ENCODE data around the gene LASP1NB.

Gene LASP1NB

DNA sequence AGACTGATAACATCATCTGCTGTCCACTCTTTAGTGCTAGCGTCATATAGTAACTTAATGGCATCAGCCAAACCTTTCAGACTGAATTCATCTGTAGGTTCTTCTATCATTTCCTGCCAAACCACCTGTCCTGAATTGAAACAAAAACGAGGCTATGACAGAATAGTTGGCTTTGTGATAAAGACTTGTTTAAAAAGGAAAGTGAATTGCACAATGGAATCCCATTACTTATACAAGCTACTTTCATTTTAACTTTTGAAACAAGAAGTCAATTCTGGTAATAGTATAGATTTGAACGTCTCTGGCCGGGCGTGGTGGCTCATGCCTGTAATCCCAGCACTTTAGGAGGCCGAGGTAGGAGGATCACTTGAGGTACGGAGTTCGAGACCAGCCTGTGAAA lies 18.2 kb downstream of the LASP1NB start:
- Histone ChIP-seq H3K9ac (ENCODE audit: insufficient read depth, low read depth, low read length) (no peak overlapping the region), H4K20me1 (ENCODE audit: insufficient read depth, low read length) (no peaks in the 10 kb centered on the region), H3K27me3 (ENCODE audit: control insufficient read depth in 1 of 2, insufficient read depth in 2 of 2, low read length in 2 of 2) (no peaks in the 10 kb centered on the region), H3K79me2 (ENCODE audit: insufficient read depth, low read length) (no peaks in the 10 kb centered on the region), H3K4me1 (ENCODE audit: insufficient read depth, low read length) (0 out of 2 replicates have a peak, but pooled peaks cover 4% of the 10 kb centered on the region), H3K9me3 (ENCODE audit: low read length) (no peaks in the 10 kb centered on the region), H3K36me3 (replicated peaks in 1 of 2; ENCODE audit: control insufficient read depth in 1 of 2, insufficient read depth in 2 of 2, low read length in 2 of 2) (no peaks in the 10 kb centered on the region), H3K27ac (ENCODE audit: extremely low read length, insufficient read depth, low read length) (no peak overlapping the region), H3K4me2 (ENCODE audit: low read depth, low read length) (no peak overlapping the region; the same call in 1 of the 2 replicates), H3K4me3 (replicated peaks in 1 of 3; ENCODE audit: insufficient read depth in 1 of 3, low read depth in 2 of 3, low read length in 3 of 3) (no peak overlapping the region), H2AFZ (ENCODE audit: low read length) (no peak overlapping the region)
- ATAC-seq (no peak), DNase-seq (ENCODE audit: low spot score) (no peak), FAIRE-seq (no peak)
- ChIA-PET CTCF (ENCODE audit: low intra/inter-chr PET ratio, low total read pairs) (no interaction called here), POLR2A (no interaction called here)
- in situ Hi-C loops (cut with HindIII; ENCODE audit: extremely low pct_ligation_motif_present, low pct_unique_long_range_greater_than_20kb): no loop called here
- BruUV-seq (replicated peaks): no TSS peak
- intact Hi-C loops (cut with micrococcal nuclease; ENCODE audit: unreplicated experiment): no loop called here
- TF ChIP-seq ZNF674 (CRISPR knock-in tag; IDR thresholded peaks at IDR 0.05; ENCODE audit: low read depth): no peak
- TF ChIP-seq CEBPB (IDR thresholded peaks at IDR 0.05; ENCODE audit: borderline replicate concordance, low read depth, low read length): peak; percentile 45; the same call in 1 of the 2 replicates
- TF ChIP-seq ZNF296 (CRISPR knock-in tag; conservative IDR thresholded peaks at IDR 0.05): no peak
- TF ChIP-seq, protein P1, sequence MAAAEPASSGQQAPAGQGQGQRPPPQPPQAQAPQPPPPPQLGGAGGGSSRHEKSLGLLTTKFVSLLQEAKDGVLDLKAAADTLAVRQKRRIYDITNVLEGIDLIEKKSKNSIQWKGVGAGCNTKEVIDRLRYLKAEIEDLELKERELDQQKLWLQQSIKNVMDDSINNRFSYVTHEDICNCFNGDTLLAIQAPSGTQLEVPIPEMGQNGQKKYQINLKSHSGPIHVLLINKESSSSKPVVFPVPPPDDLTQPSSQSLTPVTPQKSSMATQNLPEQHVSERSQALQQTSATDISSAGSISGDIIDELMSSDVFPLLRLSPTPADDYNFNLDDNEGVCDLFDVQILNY (CRISPR knock-in tag; conservative IDR thresholded peaks at IDR 0.05): no peak
- TF ChIP-seq, protein P2, sequence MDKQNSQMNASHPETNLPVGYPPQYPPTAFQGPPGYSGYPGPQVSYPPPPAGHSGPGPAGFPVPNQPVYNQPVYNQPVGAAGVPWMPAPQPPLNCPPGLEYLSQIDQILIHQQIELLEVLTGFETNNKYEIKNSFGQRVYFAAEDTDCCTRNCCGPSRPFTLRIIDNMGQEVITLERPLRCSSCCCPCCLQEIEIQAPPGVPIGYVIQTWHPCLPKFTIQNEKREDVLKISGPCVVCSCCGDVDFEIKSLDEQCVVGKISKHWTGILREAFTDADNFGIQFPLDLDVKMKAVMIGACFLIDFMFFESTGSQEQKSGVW (CRISPR knock-in tag; IDR thresholded peaks at IDR 0.05; ENCODE audit: borderline replicate concordance): no peak
- 47% methylated on average over 8 of the region's 8 CpGs for WGBS (ENCODE audit: low lambda C conversion rate)

DNA sequence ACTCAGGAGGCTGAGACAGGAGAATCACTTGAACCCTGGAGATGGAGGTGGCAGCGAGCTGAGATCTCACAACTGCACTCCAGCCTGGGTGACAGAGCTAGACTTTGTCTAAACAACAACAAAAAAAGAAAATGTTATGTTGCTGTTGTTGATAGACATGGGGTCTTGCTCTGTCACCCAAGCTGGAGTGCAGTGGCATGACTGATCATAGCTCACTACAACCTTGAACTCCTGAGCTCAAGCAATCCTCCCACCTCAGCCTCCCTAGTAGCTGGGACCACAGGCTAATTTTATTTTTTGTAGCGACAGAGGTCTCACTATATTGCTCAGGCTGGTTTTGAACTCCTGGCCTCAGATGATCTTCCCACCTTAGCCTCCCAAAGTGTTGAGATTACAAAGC lies 21.8 kb downstream of the LASP1NB start:
- TF ChIP-seq, protein P3, sequence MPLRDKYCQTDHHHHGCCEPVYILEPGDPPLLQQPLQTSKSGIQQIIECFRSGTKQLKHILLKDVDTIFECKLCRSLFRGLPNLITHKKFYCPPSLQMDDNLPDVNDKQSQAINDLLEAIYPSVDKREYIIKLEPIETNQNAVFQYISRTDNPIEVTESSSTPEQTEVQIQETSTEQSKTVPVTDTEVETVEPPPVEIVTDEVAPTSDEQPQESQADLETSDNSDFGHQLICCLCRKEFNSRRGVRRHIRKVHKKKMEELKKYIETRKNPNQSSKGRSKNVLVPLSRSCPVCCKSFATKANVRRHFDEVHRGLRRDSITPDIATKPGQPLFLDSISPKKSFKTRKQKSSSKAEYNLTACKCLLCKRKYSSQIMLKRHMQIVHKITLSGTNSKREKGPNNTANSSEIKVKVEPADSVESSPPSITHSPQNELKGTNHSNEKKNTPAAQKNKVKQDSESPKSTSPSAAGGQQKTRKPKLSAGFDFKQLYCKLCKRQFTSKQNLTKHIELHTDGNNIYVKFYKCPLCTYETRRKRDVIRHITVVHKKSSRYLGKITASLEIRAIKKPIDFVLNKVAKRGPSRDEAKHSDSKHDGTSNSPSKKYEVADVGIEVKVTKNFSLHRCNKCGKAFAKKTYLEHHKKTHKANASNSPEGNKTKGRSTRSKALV (CRISPR knock-in tag; IDR thresholded peaks at IDR 0.05): no peak
- TF ChIP-seq ATAD3A (CRISPR knock-in tag; IDR thresholded peaks at IDR 0.05) (no peak), ZNF510 (CRISPR knock-in tag; IDR thresholded peaks at IDR 0.05; ENCODE audit: low read depth) (no peak), NPAS2 (CRISPR knock-in tag; IDR thresholded peaks at IDR 0.05; ENCODE audit: borderline replicate concordance) (no peak), ZNF235 (CRISPR knock-in tag; IDR thresholded peaks at IDR 0.05; ENCODE audit: borderline replicate concordance) (no peak), ARID2 (CRISPR knock-in tag; IDR thresholded peaks at IDR 0.05; ENCODE audit: borderline replicate concordance) (no peak), ASH2L (IDR thresholded peaks at IDR 0.05; ENCODE audit: insufficient read length, low read depth, low read length) (no peak)
- BruUV-seq (replicated peaks): no TSS peak
- ChIA-PET POLR2A (no interaction called here), CTCF (ENCODE audit: low intra/inter-chr PET ratio, low total read pairs) (no interaction called here)
- Histone ChIP-seq H3K4me2 (ENCODE audit: low read depth, low read length) (no peak overlapping the region), H3K79me2 (ENCODE audit: insufficient read depth, low read length) (no peaks in the 10 kb centered on the region), H3K27me3 (ENCODE audit: control insufficient read depth in 1 of 2, insufficient read depth in 2 of 2, low read length in 2 of 2) (no peaks in the 10 kb centered on the region), H3K27ac (ENCODE audit: extremely low read length, insufficient read depth, low read length) (no peak overlapping the region), H3K9ac (ENCODE audit: insufficient read depth, low read depth, low read length) (no peak overlapping the region), H2AFZ (ENCODE audit: low read length) (no peak overlapping the region), H4K20me1 (ENCODE audit: insufficient read depth, low read length) (no peaks in the 10 kb centered on the region), H3K4me1 (ENCODE audit: insufficient read depth, low read length) (0 out of 2 replicates have a peak, but pooled peaks cover 4% of the 10 kb centered on the region), H3K4me3 (replicated peaks in 1 of 3; ENCODE audit: insufficient read depth in 1 of 3, low read depth in 2 of 3, low read length in 3 of 3) (no peak overlapping the region), H3K9me3 (ENCODE audit: low read length) (no peaks in the 10 kb centered on the region), H3K36me3 (replicated peaks in 1 of 2; ENCODE audit: control insufficient read depth in 1 of 2, insufficient read depth in 2 of 2, low read length in 2 of 2) (no peaks in the 10 kb centered on the region)
- in situ Hi-C loops (cut with HindIII; ENCODE audit: extremely low pct_ligation_motif_present, low pct_unique_long_range_greater_than_20kb): no loop called here
- FAIRE-seq (peak; percentile 12), DNase-seq (ENCODE audit: low spot score) (no peak), ATAC-seq (no peak)
- intact Hi-C loops (cut with micrococcal nuclease; ENCODE audit: unreplicated experiment): no loop called here
- WGBS (ENCODE audit: low lambda C conversion rate): 22% methylated on average over 2 of the region's 2 CpGs

Data from HepG2 (cell line).